HG02943 (cell line): ENCODE results near the gene STMP1.
"Not testable (repeated sequence)": the region's sequence is repeated elsewhere in the genome, so short reads cannot be mapped to it uniquely, and the experiment has no call there.

Source experiments
- ATAC-seq: cut with Tn5 transposase; IDR thresholded peaks from one replicate; pipeline ENCODE4 v1.9.1; 2021; ENCODE audit warnings: mild to moderate bottlenecking, low read depth, moderate library complexity; ENCODE audit not compliant: unreplicated experiment

STMP1 gene

GRCh38 chr7:135662373-135663114, at the start of gene STMP1:
Gene STMP1, plus strand, starts transcription at chr7:135662514.
- peak; percentile 98 for ATAC-seq

GRCh38 chr7:135616136-135616535, 46.2 kb upstream of the STMP1 start:
- ATAC-seq: no peak

GRCh38 chr7:135617781-135618180, 44.5 kb upstream of the STMP1 start:
- no peak for ATAC-seq

GRCh38 chr7:135618510-135618909, 43.8 kb upstream of the STMP1 start:
- ATAC-seq: no peak

- ATAC-seq: no peak
These were observed 41.9 kb upstream of the STMP1 start for GRCh38 chr7:135620447-135620846.

GRCh38 chr7:135620980-135621850, 41.1 kb upstream of the STMP1 start:
- ATAC-seq: no peak

- no peak for ATAC-seq
These were observed 28.0 kb upstream of the STMP1 start for GRCh38 chr7:135634191-135634878.

GRCh38 chr7:135639690-135640089, 22.6 kb upstream of the STMP1 start:
- ATAC-seq: not testable (repeated sequence)

GRCh38 chr7:135644154-135644553, 18.2 kb upstream of the STMP1 start:
- ATAC-seq: no peak

- ATAC-seq: no peak
These were observed 17.6 kb upstream of the STMP1 start for GRCh38 chr7:135644729-135645128.

GRCh38 chr7:135645296-135645904, 16.9 kb upstream of the STMP1 start:
- ATAC-seq: no peak

GRCh38 chr7:135647755-135648154, 14.6 kb upstream of the STMP1 start:
- no peak for ATAC-seq

- ATAC-seq: no peak
These were observed 14.1 kb upstream of the STMP1 start for GRCh38 chr7:135648235-135648634.

- ATAC-seq: no peak
These were observed 11.3 kb upstream of the STMP1 start for GRCh38 chr7:135650831-135651573.

GRCh38 chr7:135653340-135654080, 8.8 kb upstream of the STMP1 start:
- ATAC-seq: no peak

GRCh38 chr7:135658564-135658963, 3.8 kb upstream of the STMP1 start:
- ATAC-seq: no peak

GRCh38 chr7:135659159-135659846, 3.0 kb upstream of the STMP1 start:
- ATAC-seq: no peak

GRCh38 chr7:135661311-135662122, 797 bp upstream of the STMP1 start:
- no peak for ATAC-seq
